Neural cell (in vitro differentiated cells): ENCODE data around the gene CTRL. TPM values are rescaled to one million over a fixed set of nuclear protein-coding genes. Genes with fewer than 3 reads are reported as not detected.

Experiments
- H2AFZ ChIP-seq: fragments of 200-600, 300-800 bp; sonication (generic), shearing (Covaris generic); 2 replicates; pipeline ENCODE4 v1.6.0; 2014; ENCODE audit warnings: low read depth, mild to moderate bottlenecking, antibody characterized with exemption, low read length, moderate library complexity
- H3F3A ChIP-seq: fragments of 200-600 bp; shearing (Covaris generic); 2 replicates; pipeline ENCODE4 v1.6.1; 2016; ENCODE audit warnings: mild to moderate bottlenecking, moderate library complexity, mixed read lengths, antibody characterized with exemption, low read length; ENCODE audit not compliant: insufficient read depth, poor library complexity, severe bottlenecking
- H3K27ac ChIP-seq: fragments of 200-600, 300-800 bp; sonication (generic), shearing (Covaris generic); 2 replicates; pipeline ENCODE4 v1.5.1; 2014; ENCODE audit warnings: mild to moderate bottlenecking, low read length, moderate library complexity
- H3K27me3 ChIP-seq: fragments of 300-800, 200-600 bp; sonication (generic), shearing (Covaris generic); 2 replicates; pipeline ENCODE4 v1.6.0; 2014; ENCODE audit warnings: mild to moderate bottlenecking, low read depth, low read length, moderate library complexity; ENCODE audit not compliant: insufficient read depth
- H3K36me3 ChIP-seq: fragments of 300-800, 200-600 bp; sonication (generic), shearing (Covaris generic); 2 replicates; pipeline ENCODE4 v1.5.1; 2014; ENCODE audit warnings: mild to moderate bottlenecking, antibody characterized with exemption, low read length, moderate library complexity; ENCODE audit not compliant: insufficient read depth
- H3K4me2 ChIP-seq: fragments of 300-800, 200-600 bp; sonication (generic), shearing (Covaris generic); 2 replicates; pipeline ENCODE4 v1.6.0; 2014; ENCODE audit warnings: mild to moderate bottlenecking, low read length
- H3K4me3 ChIP-seq: fragments of 300-800, 200-600 bp; sonication (generic), shearing (Covaris generic); 2 replicates; pipeline ENCODE4 v1.5.1; 2014; ENCODE audit warnings: mild to moderate bottlenecking, low read length, moderate library complexity
- H3K79me2 ChIP-seq: fragments of 200-600 bp; shearing (Covaris generic); replicated peaks from 2 replicates; pipeline ENCODE4 v1.6.0; 2014; ENCODE audit warnings: mild to moderate bottlenecking, low read length, moderate library complexity; ENCODE audit not compliant: insufficient read depth
- H3K9ac ChIP-seq: fragments of 300-800, 200-600 bp; sonication (generic), shearing (Covaris generic); 2 replicates; pipeline ENCODE4 v1.6.1; 2016; ENCODE audit warnings: mild to moderate bottlenecking, low read length, mixed read lengths
- H3K9me2 ChIP-seq: fragments of 200-600 bp; shearing (Covaris generic); 2 replicates; pipeline ENCODE4 v1.6.1; 2016; ENCODE audit warnings: mild to moderate bottlenecking, low read length, mixed read lengths; ENCODE audit not compliant: insufficient read depth
- H3K9me3 ChIP-seq: fragments of 200-600, 300-800 bp; sonication (generic), shearing (Covaris generic); 2 replicates; pipeline ENCODE4 v1.6.1; 2016; ENCODE audit warnings: mild to moderate bottlenecking, mixed run types, low read length, moderate library complexity, mixed read lengths
- H4K20me1 ChIP-seq: fragments of 200-600 bp; shearing (Covaris generic); 2 replicates; pipeline ENCODE4 v1.6.1; 2016; ENCODE audit warnings: mild to moderate bottlenecking, mixed run types; ENCODE audit not compliant: insufficient read depth
- CTCF ChIP-seq: fragments of 450-650 bp; IDR thresholded peaks from 2 replicates; pipeline ENCODE4 v1.5.1; 2014; ENCODE audit warnings: antibody characterized with exemption, mild to moderate bottlenecking, moderate library complexity; ENCODE audit not compliant: poor library complexity, severe bottlenecking
- EP300 ChIP-seq: fragments of 450-650 bp; conservative IDR thresholded peaks from 2 replicates; pipeline ENCODE4 v1.6.1; 2014; ENCODE audit warnings: antibody characterized with exemption, mild to moderate bottlenecking, moderate library complexity; ENCODE audit not compliant: poor library complexity, severe bottlenecking
- EZH2 ChIP-seq: fragments of 200-600, 300-800 bp; shearing (Covaris generic), sonication (generic); IDR thresholded peaks from 2 replicates; pipeline ENCODE4 v1.6.1; 2014; ENCODE audit warnings: antibody characterized with exemption, low read length, borderline replicate concordance, mild to moderate bottlenecking; ENCODE audit not compliant: insufficient read depth, poor library complexity, severe bottlenecking
- MXI1 ChIP-seq: fragments of 450-650 bp; conservative IDR thresholded peaks from 2 replicates; pipeline ENCODE4 v1.6.1; 2014; ENCODE audit warnings: antibody characterized with exemption, mild to moderate bottlenecking; ENCODE audit not compliant: poor library complexity, severe bottlenecking
- POLR2AphosphoS5 ChIP-seq: IDR thresholded peaks from 2 replicates; pipeline ENCODE4 v1.6.1; 2012
- RAD21 ChIP-seq: fragments of 450-650 bp; conservative IDR thresholded peaks from 2 replicates; pipeline ENCODE4 v1.6.1; 2014; ENCODE audit warnings: antibody characterized with exemption, mild to moderate bottlenecking, moderate library complexity
- REST ChIP-seq: IDR thresholded peaks from 2 replicates; pipeline ENCODE4 v1.6.1; 2012; ENCODE audit warnings: borderline replicate concordance
- SMC3 ChIP-seq: fragments of 450-650 bp; conservative IDR thresholded peaks from 2 replicates; pipeline ENCODE4 v1.6.1; 2014; ENCODE audit warnings: antibody characterized with exemption, mild to moderate bottlenecking, moderate library complexity; ENCODE audit not compliant: poor library complexity
- TAF1 ChIP-seq: IDR thresholded peaks from 2 replicates; pipeline ENCODE4 v1.6.1; 2012; ENCODE audit warnings: low read depth
- polyA plus RNA-seq: library from polyadenylated mRNA; depleted of rRNA; stranded (reverse); fragments of >200 nt; gene quantifications from 2 replicates; pipeline ENCODE4 v1.2.3, GENCODE V29; 2014

CTRL gene
- polyA plus RNA-seq, 1 donor from 2014 or later, result 3.8 TPM

- Histone ChIP-seq H4K20me1 (no peaks in the 10 kb centered on the region), H3K27ac (no peak overlapping the region)
- TF ChIP-seq SMC3 (no peak), EZH2 (no peak), CTCF (no peak), EP300 (no peak), MXI1 (no peak), RAD21 (no peak), REST (no peak), POLR2AphosphoS5 (no peak), TAF1 (no peak)
These were observed 28.8 kb downstream of the CTRL start for GRCh38 chr16:67902831-67903230.

GRCh38 chr16:67901734-67902133, 29.9 kb downstream of the CTRL start:
- H4K20me1 ChIP-seq, result no peaks in the 10 kb centered on the region
- no peaks in the 10 kb centered on the region for H3K9me2 ChIP-seq
- no peaks in the 10 kb centered on the region for H3F3A ChIP-seq
- H3K27ac ChIP-seq, result no peak overlapping the region
- H3K4me3 ChIP-seq, result no peak overlapping the region
- TF ChIP-seq SMC3, result no peak
- no peak for TF ChIP-seq RAD21
- no peak for TF ChIP-seq REST
- TF ChIP-seq EP300, result no peak
- TF ChIP-seq EZH2, result no peak
- no peak for TF ChIP-seq POLR2AphosphoS5
- TF ChIP-seq MXI1, result no peak
- no peaks in the 10 kb centered on the region for H3K27me3 ChIP-seq
- no peaks in the 10 kb centered on the region for H3K36me3 ChIP-seq
- no peak overlapping the region for H3K4me2 ChIP-seq
- no peak overlapping the region for H2AFZ ChIP-seq
- H3K79me2 ChIP-seq, result no peaks in the 10 kb centered on the region
- no peak overlapping the region for H3K9ac ChIP-seq
- H3K9me3 ChIP-seq, result no peaks in the 10 kb centered on the region

More at GRCh38 chr16:67902831-67903230, 28.8 kb downstream of the CTRL start:
- H3K79me2 ChIP-seq, result no peaks in the 10 kb centered on the region
- H3K36me3 ChIP-seq, result no peaks in the 10 kb centered on the region
- no peak overlapping the region for H3K4me3 ChIP-seq
- H2AFZ ChIP-seq, result no peak overlapping the region
- no peaks in the 10 kb centered on the region for H3F3A ChIP-seq
- H3K9me3 ChIP-seq, result no peaks in the 10 kb centered on the region
- H3K4me2 ChIP-seq, result no peak overlapping the region
- no peaks in the 10 kb centered on the region for H3K27me3 ChIP-seq
- H3K9ac ChIP-seq, result no peak overlapping the region
- H3K9me2 ChIP-seq, result no peaks in the 10 kb centered on the region
